Memory B cell (primary cell): ENCODE results near the gene KIAA2012.

Source experiments
- ATAC-seq: fragments of 150-1000 bp; cut with Tn5 transposase; 2 replicates; pipeline ENCODE4 v1.10.0; 2021; ENCODE audit warnings: low read depth, mild to moderate bottlenecking, moderate library complexity
- DNase-seq, 2 donors: peaks; one replicate each; pipeline ENCODE4 v3.0.0; 2022; ENCODE audit warnings: low spot score in 2 of 2
- H3K27ac Mint-ChIP-seq: one replicate; pipeline ENCODE4 v1.8.0; 2022; ENCODE audit warnings: mild to moderate bottlenecking, moderate library complexity, mixed read lengths
- H3K27me3 Mint-ChIP-seq: one replicate; pipeline ENCODE4 v1.8.0; 2022; ENCODE audit warnings: mixed read lengths
- H3K36me3 Mint-ChIP-seq: one replicate; pipeline ENCODE4 v1.8.0; 2022; ENCODE audit warnings: mild to moderate bottlenecking, mixed read lengths
- H3K4me1 Mint-ChIP-seq: one replicate; pipeline ENCODE4 v1.8.0; 2022; ENCODE audit warnings: mixed read lengths
- H3K4me3 Mint-ChIP-seq: one replicate; pipeline ENCODE4 v1.8.0; 2022; ENCODE audit warnings: mild to moderate bottlenecking, moderate library complexity, mixed read lengths
- H3K9me3 Mint-ChIP-seq: one replicate; pipeline ENCODE4 v1.8.0; 2022; ENCODE audit warnings: mixed read lengths

The KIAA2012 gene

DNA sequence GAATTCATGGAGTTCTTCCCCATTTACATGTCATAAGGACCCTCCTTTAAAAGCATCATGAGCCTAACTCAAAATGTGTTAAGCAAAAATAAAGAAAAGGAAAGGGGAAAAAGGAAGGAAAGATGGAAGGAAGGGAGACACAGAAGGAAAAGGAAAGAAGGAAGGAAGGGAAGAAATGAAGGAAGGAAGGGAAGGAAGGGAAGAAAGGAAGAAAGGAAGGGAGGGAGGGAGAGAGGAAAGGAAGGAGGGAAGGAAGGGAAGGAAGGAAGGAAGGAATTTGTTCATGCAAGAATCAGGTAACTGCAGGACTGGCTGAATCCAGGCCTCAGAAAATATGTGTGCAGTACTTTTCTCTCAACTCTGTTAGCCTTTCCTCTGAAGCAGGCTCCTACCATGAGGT is 32.0 kb downstream of the KIAA2012 start:
- H3K9me3 Mint-ChIP-seq: no peaks in the 10 kb centered on the region
- DNase-seq (no peak), ATAC-seq (no peak)
- no peaks in the 10 kb centered on the region for H3K4me1 Mint-ChIP-seq
- H3K27ac Mint-ChIP-seq: no peak overlapping the region
- no peaks in the 10 kb centered on the region for H3K36me3 Mint-ChIP-seq
- H3K4me3 Mint-ChIP-seq: no peak overlapping the region
- peaks cover 10% of the 10 kb centered on the region for H3K27me3 Mint-ChIP-seq

DNA sequence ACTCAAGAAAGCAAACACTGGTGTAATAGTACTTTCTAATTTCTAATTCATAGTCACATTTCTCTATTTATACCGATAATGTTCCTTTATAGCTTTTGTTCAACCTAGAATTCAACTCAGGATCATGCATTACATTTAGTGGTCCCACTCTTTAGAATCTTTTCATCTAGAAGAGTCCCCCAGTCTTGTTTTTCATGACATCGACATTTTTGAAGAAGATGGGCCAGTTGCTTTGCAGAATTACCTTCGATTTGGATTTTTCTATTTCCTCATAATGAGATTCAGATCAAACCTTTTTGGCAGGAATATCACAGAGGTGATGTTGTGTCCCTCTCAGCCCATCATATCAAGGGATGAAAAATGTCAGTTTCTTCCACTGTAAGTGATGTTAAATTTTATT is 35.3 kb downstream of the KIAA2012 start:
- no peak overlapping the region for H3K27ac Mint-ChIP-seq

DNA sequence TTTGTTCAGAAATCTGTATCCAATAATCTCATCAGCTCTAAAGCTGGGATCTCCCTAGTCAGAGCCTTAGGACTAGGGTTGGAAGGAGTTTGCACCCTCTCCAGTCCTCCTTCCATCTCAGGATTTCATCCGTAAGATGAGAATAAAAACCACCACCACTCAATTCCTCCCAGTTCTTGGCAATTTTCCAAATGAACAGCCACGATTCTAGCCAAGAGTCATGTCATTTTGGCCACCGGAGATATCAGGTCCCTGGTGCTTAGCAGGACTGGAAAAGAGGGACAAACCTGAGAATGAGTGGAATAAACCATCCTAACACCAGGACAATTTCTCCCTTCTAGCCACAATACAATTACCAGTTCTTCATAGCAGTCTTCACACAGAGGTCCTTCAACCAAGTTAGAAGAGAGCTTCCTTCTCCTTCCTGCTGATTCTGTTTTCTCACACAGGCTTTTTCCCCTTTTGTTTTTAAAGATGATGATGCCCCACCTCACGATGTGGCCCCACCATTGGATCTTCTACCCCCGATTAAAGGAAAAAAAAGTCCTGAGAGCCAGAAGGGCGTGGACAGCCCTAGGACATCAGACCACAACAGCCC is 36.2 kb downstream of the KIAA2012 start:
- H3K27me3 Mint-ChIP-seq: peaks cover 10% of the 10 kb centered on the region
- no peak overlapping the region for H3K27ac Mint-ChIP-seq
- H3K4me1 Mint-ChIP-seq: no peaks in the 10 kb centered on the region
- H3K9me3 Mint-ChIP-seq: no peaks in the 10 kb centered on the region
- H3K36me3 Mint-ChIP-seq: no peaks in the 10 kb centered on the region
- no peak overlapping the region for H3K4me3 Mint-ChIP-seq
- ATAC-seq (no peak), DNase-seq (no peak)

More for the DNA sequence above, 35.3 kb downstream of the KIAA2012 start:
- DNase-seq: no peak
- H3K4me1 Mint-ChIP-seq: no peaks in the 10 kb centered on the region
- ATAC-seq: no peak
- no peaks in the 10 kb centered on the region for H3K9me3 Mint-ChIP-seq
- peaks cover 11% of the 10 kb centered on the region for H3K27me3 Mint-ChIP-seq
- H3K4me3 Mint-ChIP-seq: no peak overlapping the region
- H3K36me3 Mint-ChIP-seq: no peaks in the 10 kb centered on the region

DNA sequence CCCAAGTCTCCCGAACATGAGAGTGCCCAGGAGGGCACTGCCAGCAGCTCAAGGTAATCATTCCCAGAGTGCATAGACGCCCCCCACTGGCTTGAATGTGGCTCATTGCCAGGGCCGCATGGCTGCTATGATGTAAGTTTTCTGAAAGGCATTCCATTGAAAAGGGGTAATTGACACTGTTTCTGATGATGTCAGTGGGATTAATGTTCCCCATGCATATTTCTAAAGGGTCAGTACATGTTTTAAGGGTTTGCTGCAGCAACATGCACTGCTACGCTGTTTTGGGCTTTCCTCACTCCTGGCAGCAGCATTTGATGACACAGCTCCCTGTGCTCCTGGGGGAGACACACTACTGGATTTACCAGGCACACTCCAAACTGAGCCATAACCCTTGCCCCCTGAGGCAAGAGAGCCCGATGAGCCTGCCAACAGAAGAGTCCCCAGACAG is 36.7 kb downstream of the KIAA2012 start:
- no peaks in the 10 kb centered on the region for H3K9me3 Mint-ChIP-seq
- no peaks in the 10 kb centered on the region for H3K36me3 Mint-ChIP-seq
- no peaks in the 10 kb centered on the region for H3K4me1 Mint-ChIP-seq
- H3K4me3 Mint-ChIP-seq: no peak overlapping the region
- no peak overlapping the region for H3K27ac Mint-ChIP-seq
- peaks cover 9% of the 10 kb centered on the region for H3K27me3 Mint-ChIP-seq
- ATAC-seq: no peak
- no peak for DNase-seq

DNA sequence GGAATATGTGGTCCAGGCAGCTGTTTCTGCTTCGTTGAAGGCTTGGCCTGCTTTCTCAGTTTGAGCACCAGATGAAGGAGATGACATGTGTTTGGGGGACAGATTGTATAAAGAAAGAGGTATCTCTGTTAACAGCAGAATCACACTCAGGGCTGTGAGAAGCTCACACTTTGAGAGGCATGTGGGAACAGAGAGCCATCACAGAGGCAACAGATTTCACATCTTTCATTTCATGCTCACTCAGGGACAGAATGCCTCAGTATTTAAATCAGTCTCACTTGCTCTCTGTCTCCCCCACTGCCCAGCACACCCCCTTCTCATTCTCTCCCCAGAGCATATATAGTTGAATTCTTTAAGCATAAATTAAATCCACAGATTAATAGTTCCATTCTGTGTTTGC is 37.4 kb downstream of the KIAA2012 start:
- H3K9me3 Mint-ChIP-seq: no peaks in the 10 kb centered on the region
- peaks cover 8% of the 10 kb centered on the region for H3K27me3 Mint-ChIP-seq

DNA sequence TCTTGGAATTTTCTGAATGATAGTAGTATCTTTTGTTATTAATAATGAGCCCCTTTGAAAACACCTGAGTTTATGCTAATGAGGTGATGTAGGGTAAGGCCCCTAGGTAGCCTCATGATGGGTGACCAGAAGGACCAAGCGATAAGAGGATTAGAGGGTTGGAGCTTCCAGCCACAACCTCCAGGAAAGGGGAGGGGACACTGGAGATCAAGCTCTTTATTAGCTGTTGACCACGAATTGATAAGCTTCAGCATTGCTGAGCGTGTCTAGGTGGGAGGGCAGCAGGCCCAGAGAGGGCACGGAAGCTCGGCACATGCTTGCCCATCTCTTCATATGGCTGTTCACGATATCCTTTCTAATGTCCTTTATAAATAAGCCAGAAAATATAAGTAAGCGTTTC is 39.0 kb downstream of the KIAA2012 start:
- H3K4me3 Mint-ChIP-seq: no peak overlapping the region
- H3K9me3 Mint-ChIP-seq: no peaks in the 10 kb centered on the region
- no peak for DNase-seq
- no peaks in the 10 kb centered on the region for H3K4me1 Mint-ChIP-seq
- ATAC-seq: no peak
- H3K36me3 Mint-ChIP-seq: no peaks in the 10 kb centered on the region
- no peak overlapping the region for H3K27ac Mint-ChIP-seq
- peaks cover 10% of the 10 kb centered on the region for H3K27me3 Mint-ChIP-seq

More for the DNA sequence above, 37.4 kb downstream of the KIAA2012 start:
- no peak overlapping the region for H3K4me3 Mint-ChIP-seq
- ATAC-seq (no peak), DNase-seq (no peak)
- no peaks in the 10 kb centered on the region for H3K36me3 Mint-ChIP-seq
- no peaks in the 10 kb centered on the region for H3K4me1 Mint-ChIP-seq
- no peak overlapping the region for H3K27ac Mint-ChIP-seq

DNA sequence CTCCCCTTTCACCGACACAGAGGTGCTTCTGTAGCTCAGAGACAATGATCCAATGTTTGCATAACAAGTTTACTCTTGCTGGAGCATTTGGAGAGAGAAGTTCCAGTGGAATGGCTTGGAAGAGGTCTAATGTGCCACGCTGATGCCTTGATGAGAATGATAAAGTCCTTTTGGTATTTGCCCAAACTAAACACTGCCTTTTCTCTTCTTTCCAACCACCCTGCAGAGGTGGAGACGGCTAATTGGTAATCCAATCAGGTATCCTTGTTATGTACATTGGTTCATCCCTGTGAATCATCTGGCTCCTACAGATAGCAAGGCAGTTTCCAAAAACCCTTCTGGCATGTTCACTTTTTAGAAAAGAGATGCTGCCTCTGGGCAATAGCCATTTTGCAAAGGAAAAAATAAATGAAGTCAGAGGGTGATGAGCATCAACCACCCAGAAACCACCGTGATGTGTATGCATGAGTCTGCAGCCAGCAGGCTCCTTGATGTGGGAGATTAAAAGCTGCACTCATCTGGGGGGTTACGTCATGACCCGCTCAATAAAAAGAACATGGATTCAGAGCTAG is 40.6 kb downstream of the KIAA2012 start:
- Mint-ChIP-seq H3K4me3 (no peak overlapping the region), H3K27me3 (peaks cover 10% of the 10 kb centered on the region), H3K27ac (no peak overlapping the region), H3K9me3 (no peaks in the 10 kb centered on the region), H3K36me3 (no peaks in the 10 kb centered on the region), H3K4me1 (no peaks in the 10 kb centered on the region)
- no peak for DNase-seq
- no peak for ATAC-seq

DNA sequence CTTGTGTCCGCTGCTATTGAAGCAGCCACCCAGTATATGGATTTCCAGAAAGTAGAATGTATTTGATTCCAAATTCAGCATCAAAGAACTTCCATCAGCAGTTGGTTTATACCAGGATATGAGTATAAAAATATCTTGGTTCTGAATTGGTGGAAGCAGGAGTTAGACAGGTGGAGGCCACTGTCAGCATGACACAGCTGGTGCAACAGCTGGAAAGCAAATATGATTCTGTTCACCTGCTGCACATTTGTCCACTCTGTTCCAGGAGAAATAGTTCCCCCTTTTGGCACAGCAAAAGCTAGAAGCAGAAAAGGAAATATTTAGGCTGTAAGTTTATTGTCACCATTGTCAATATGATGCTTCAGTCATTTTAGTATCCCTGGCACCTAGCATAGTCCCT is 41.2 kb downstream of the KIAA2012 start:
- H3K4me3 Mint-ChIP-seq: no peak overlapping the region
- no peak for DNase-seq

DNA sequence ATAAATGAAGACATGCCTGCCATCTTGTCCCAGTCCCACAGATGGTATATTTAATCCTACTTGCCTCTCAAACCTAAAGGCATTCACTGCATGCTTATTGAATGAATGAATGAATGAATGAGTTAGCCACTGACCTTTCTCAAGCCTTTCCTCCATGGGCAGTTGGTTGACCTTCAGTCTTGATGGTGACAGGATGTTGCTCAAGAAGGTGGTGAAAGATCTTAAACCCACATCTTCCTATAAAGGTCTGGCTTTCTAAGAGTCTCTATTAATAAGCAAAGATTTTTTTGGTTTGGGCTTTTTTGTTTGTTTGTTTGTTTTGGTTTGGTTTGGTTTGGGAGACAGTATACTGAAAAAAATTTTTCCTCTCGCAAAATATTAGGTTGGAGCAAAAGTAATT is 41.7 kb downstream of the KIAA2012 start:
- Mint-ChIP-seq H3K4me3 (no peak overlapping the region), H3K27me3 (peaks cover 10% of the 10 kb centered on the region), H3K4me1 (no peaks in the 10 kb centered on the region), H3K27ac (no peak overlapping the region), H3K36me3 (no peaks in the 10 kb centered on the region), H3K9me3 (no peaks in the 10 kb centered on the region)
- no peak for DNase-seq
- ATAC-seq: no peak

More for the DNA sequence above, 41.2 kb downstream of the KIAA2012 start:
- no peaks in the 10 kb centered on the region for H3K4me1 Mint-ChIP-seq
- ATAC-seq: no peak
- H3K27me3 Mint-ChIP-seq: peaks cover 10% of the 10 kb centered on the region
- no peak overlapping the region for H3K27ac Mint-ChIP-seq
- no peaks in the 10 kb centered on the region for H3K9me3 Mint-ChIP-seq
- H3K36me3 Mint-ChIP-seq: no peaks in the 10 kb centered on the region

DNA sequence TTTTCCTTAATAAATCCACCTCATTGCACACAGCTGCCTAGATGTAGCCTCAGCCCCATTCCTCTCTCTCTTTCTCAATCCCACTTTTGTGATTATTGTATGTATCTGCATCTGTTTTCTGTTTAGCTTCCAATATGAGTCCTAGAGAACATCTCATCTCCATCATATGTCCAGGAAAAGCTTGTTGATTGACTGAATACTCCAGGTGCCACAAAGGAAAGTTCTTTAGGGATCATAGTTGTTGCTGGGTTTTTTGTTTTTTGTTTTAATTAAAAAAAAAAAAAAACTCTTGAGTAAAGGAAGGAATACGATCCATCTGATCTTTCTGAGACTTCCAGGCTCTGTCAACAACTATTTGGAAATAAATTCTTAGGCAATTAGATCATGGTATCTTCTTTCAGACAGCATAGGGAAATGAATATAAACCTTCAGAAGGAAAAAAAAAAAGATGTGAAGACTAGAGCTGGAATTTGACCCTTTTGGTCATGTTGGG is 42.5 kb downstream of the KIAA2012 start:
- no peak for DNase-seq
- H3K27ac Mint-ChIP-seq: no peak overlapping the region

DNA sequence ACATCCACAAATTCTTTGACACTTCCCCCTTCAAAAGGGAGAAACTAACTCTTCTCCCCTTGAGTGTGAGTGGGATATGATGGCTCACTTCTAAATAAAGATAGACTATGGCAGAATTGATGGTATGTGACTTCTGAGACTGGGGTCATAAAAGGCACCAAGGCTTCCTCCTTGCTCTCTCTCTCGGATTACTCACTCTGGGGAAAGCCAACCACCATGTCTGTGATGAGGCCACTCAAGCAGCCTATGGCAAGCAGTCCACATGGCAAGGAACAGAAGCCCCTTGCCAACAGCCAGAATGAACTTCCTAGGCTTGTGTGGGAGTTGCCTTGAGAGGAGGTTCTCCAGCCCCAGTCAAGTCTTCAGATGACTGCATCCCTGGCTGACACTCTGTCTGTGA is 43.6 kb downstream of the KIAA2012 start:
- Mint-ChIP-seq H3K36me3 (no peaks in the 10 kb centered on the region), H3K4me3 (no peak overlapping the region), H3K27me3 (peaks cover 7% of the 10 kb centered on the region), H3K27ac (no peak overlapping the region), H3K4me1 (peaks cover 1% of the 10 kb centered on the region), H3K9me3 (no peaks in the 10 kb centered on the region)
- ATAC-seq: no peak
- DNase-seq: no peak

More for the DNA sequence above, 42.5 kb downstream of the KIAA2012 start:
- H3K9me3 Mint-ChIP-seq: no peaks in the 10 kb centered on the region
- peaks cover 10% of the 10 kb centered on the region for H3K27me3 Mint-ChIP-seq
- no peaks in the 10 kb centered on the region for H3K36me3 Mint-ChIP-seq
- H3K4me3 Mint-ChIP-seq: no peak overlapping the region
- no peaks in the 10 kb centered on the region for H3K4me1 Mint-ChIP-seq
- ATAC-seq: no peak

DNA sequence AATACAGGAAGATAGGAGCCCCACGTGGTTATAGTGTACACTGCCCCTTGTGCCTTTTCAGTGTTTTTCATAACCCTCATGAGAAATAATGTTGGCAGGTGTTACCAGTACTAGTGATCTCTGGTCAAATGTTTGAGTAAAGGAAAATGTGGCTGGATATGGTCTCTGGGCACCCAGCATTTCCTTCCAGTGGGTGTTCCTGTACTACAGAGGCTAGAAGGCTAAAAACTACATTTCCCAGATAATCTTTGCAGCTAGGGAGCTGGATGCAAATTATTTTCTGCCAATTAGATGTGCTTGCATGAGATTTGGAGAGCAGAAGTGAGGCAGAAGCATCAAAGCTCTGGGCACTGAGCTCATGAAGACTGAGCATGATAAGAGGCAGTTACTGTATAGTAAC is 45.1 kb downstream of the KIAA2012 start:
- Mint-ChIP-seq H3K4me3 (no peak overlapping the region), H3K27me3 (peaks cover 6% of the 10 kb centered on the region), H3K9me3 (no peaks in the 10 kb centered on the region), H3K36me3 (no peaks in the 10 kb centered on the region), H3K4me1 (peaks cover 5% of the 10 kb centered on the region), H3K27ac (no peak overlapping the region)
- no peak for DNase-seq
- no peak for ATAC-seq

DNA sequence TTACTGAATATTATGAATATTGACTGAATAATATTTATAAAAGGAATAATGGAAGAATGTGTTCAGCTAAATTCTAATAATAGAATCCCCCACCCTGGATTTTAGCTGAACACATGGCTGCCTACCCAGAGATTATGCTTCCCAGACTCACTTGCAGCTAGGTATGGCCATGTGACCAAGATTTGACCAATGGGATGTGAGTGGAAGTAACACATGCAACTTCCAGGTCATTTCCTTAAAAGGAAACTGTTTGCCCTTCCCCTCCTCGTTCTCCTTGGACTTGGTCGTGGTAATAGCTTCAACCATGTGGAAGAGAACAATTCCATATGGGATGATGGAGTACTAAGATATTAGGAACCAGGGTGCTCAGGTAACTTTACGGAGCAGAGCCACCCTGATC is 47.8 kb downstream of the KIAA2012 start:
- no peak for DNase-seq
- Mint-ChIP-seq H3K27me3 (peaks cover 4% of the 10 kb centered on the region), H3K27ac (no peak overlapping the region), H3K36me3 (no peaks in the 10 kb centered on the region), H3K9me3 (no peaks in the 10 kb centered on the region), H3K4me3 (no peak overlapping the region), H3K4me1 (peaks cover 5% of the 10 kb centered on the region)
- no peak for ATAC-seq

DNA sequence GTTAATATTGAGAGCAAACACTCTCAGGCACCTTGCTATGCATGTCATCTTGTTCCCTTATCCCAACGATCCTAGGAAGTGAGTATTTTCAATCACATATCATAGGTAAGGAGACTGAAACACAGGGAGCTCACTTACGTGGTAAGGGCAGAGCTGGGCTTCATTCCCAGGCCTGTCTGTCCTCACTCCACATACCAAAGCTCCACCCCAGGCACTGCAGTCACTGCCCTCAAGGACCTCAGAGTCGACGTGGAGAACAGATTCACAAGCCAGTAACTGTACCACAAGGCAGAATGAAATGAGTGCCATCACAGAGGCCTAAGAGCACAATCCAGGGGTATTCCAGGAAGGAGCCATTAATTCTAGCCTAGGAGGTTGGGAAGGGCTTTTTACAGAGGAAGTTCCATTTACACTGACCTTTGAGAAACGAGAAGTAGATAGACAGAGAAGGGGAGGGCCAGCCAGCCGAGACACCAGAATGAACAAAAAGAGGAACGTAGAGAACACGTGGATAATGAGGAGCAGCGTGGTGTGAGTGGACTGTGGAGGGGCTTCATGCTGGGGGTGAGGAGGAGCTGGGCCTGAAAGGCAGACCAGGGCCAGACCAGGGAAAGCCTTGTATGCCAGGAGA is 48.6 kb downstream of the KIAA2012 start:
- DNase-seq (no peak), ATAC-seq (peak; percentile 65)
- Mint-ChIP-seq H3K27ac (no peak overlapping the region), H3K4me3 (no peak overlapping the region), H3K36me3 (no peaks in the 10 kb centered on the region), H3K9me3 (no peaks in the 10 kb centered on the region), H3K4me1 (peaks cover 5% of the 10 kb centered on the region), H3K27me3 (peaks cover 2% of the 10 kb centered on the region)
